RPMI7951 (cell line): ENCODE measurements around the gene ZNF528. TPM values are rescaled to one million over a fixed set of nuclear protein-coding genes. Genes with fewer than 3 reads are reported as not detected.
A peak's percentile ranks its signal among the peaks of the same experiment; 100 is the strongest.

Experiments
- DNase-seq: peaks from one replicate; pipeline ENCODE4 v3.0.0-alpha.2; 2012; ENCODE audit warnings: low read depth
- total RNA-seq: library from RNA; depleted of rRNA; stranded (reverse); fragments of >200 nt; shearing (Covaris generic); gene quantifications from 2 replicates; pipeline ENCODE4 v1.2.3, GENCODE V29; 2014; rRNA removed

The ZNF528 gene
- 6.6 and 7.5 TPM in 2 replicates for total RNA-seq

GRCh38 chr19:52397310-52398080 lies at the start of gene ZNF528:
Gene ZNF528, plus strand, starts transcription at chr19:52397849. Its CDS starts 4,165 bp downstream, at chr19:52402014.
- DNase-seq = peak; percentile 97

- no peak for DNase-seq
These were observed 46.1 kb upstream of the ZNF528 start for GRCh38 chr19:52351512-52351911.

- no peak for DNase-seq
These were observed 31.2 kb upstream of the ZNF528 start for GRCh38 chr19:52366414-52366824.

GRCh38 chr19:52369559-52370340 lies 27.9 kb upstream of the ZNF528 start, which contains the start of gene ZNF880:
Gene ZNF880, plus strand, starts transcription at chr19:52369923. Its CDS starts 43 bp downstream, at chr19:52369966.
- DNase-seq = peak; percentile 96

- no peak for DNase-seq
These were observed 27.3 kb upstream of the ZNF528 start for GRCh38 chr19:52370341-52370710.

- no peak for DNase-seq
These were observed 6.5 kb upstream of the ZNF528 start for GRCh38 chr19:52391135-52391534.

GRCh38 chr19:52398081-52398441 lies 412 bp downstream of the ZNF528 start:
- DNase-seq = peak; percentile 18

- no peak for DNase-seq
These were observed 12.6 kb downstream of the ZNF528 start for GRCh38 chr19:52410276-52410675.

GRCh38 chr19:52415711-52416110 lies 18.1 kb downstream of the ZNF528 start:
- DNase-seq = no peak

GRCh38 chr19:52428937-52429336 lies 31.3 kb downstream of the ZNF528 start, which contains the start of gene ZNF534:
Gene ZNF534, plus strand, starts transcription at chr19:52429148. Its CDS starts 2,327 bp downstream, at chr19:52431475.
- no peak for DNase-seq

GRCh38 chr19:52442179-52442578 lies 44.5 kb downstream of the ZNF528 start:
- no peak for DNase-seq

- no peak for DNase-seq
These were observed 46.9 kb downstream of the ZNF528 start for GRCh38 chr19:52444506-52444905.

GRCh38 chr19:52451241-52451640 lies 53.6 kb downstream of the ZNF528 start:
- no peak for DNase-seq

GRCh38 chr19:52453324-52454094 lies 55.9 kb downstream of the ZNF528 start, which contains the start of gene ZNF578:
Gene ZNF578, plus strand, starts transcription at chr19:52453553. Its CDS starts 48,293 bp downstream, at chr19:52501846.
- peak; percentile 93 for DNase-seq

GRCh38 chr19:52464798-52465470 lies 67.3 kb downstream of the ZNF528 start:
- DNase-seq = peak; percentile 33

Other genes with a start within 250 kb of the ZNF528 start
- gene ZNF836, start 226.2 kb upstream of the ZNF528 start, total RNA-seq = 5.9 and 7.7 TPM in 2 replicates
- 137 and 233 TPM in 2 replicates for gene PPP2R1A, start 207.8 kb upstream of the ZNF528 start, total RNA-seq
- 11.7 and 13.8 TPM in 2 replicates for gene ZNF766, start 128.3 kb upstream of the ZNF528 start, total RNA-seq
- 8.7 and 10.8 TPM in 2 replicates for gene ZNF480, start 100.7 kb upstream of the ZNF528 start, total RNA-seq
- gene ZNF610, start 61.6 kb upstream of the ZNF528 start, total RNA-seq = 1.4 and 1.6 TPM in 2 replicates
- 13.1 and 17.0 TPM in 2 replicates for gene ZNF880, start 27.9 kb upstream of the ZNF528 start, total RNA-seq
- gene ZNF534, start 31.3 kb downstream of the ZNF528 start, total RNA-seq = not detected in 2 replicates
- 0.78 and 1.6 TPM in 2 replicates for gene ZNF578, start 55.7 kb downstream of the ZNF528 start, total RNA-seq
- 9.6 and 13.6 TPM in 2 replicates for gene ZNF808, start 129.8 kb downstream of the ZNF528 start, total RNA-seq
- gene ZNF701, start 172.4 kb downstream of the ZNF528 start, total RNA-seq = 9.4 TPM in 2 replicates
- gene ZNF83, start 240.5 kb downstream of the ZNF528 start, total RNA-seq = 32.5 and 43.1 TPM in 2 replicates